Naive thymus-derived CD8-positive, alpha-beta T cell (primary cell): ENCODE measurements around the gene FAM53B. TPM values are rescaled to one million over a fixed set of nuclear protein-coding genes. Genes with fewer than 3 reads are reported as not detected.
A peak's percentile ranks its signal among the peaks of the same experiment; 100 is the strongest.

Experiments
- ATAC-seq, 2 donors: fragments of 150-1000 bp; cut with Tn5 transposase in 1 of 2; sonication (Bioruptor Pico), chemical (Tn5 transposase) in 1 of 2; 1 replicate in 1 of 2; 2 replicates in 1 of 2; pipeline ENCODE4 v1.10.0; 2021; ENCODE audit warnings: mild to moderate bottlenecking in 2 of 2, moderate library complexity in 2 of 2
- POLR2A ChIA-PET: fragments of 350-600 bp; sonication (Branson Sonifier 250); formaldehyde crosslinking; loops from one replicate; lab custom pipeline; 2021; ENCODE audit warnings: antibody characterized with exemption; lab: Charles Lee
- DNase-seq, 10 donors: peaks; one replicate each; pipeline versions ENCODE4 v3.0.0 to v3.0.0-alpha.2; 2020 to 2022
- H3K27ac Mint-ChIP-seq, 10 donors: one replicate each; pipeline ENCODE4 v1.8.0; 2020 to 2022; ENCODE audit warnings: mild to moderate bottlenecking in 10 of 10, mixed read lengths in 10 of 10, moderate library complexity in 4 of 10, inconsistent platforms in 1 of 10
- H3K27me3 Mint-ChIP-seq, 5 donors: one replicate each; pipeline ENCODE4 v1.8.0; 2021 to 2022; ENCODE audit warnings: mixed read lengths in 5 of 5
- H3K36me3 Mint-ChIP-seq, 3 donors: one replicate each; pipeline ENCODE4 v1.8.0; 2020 to 2022; ENCODE audit warnings: mixed read lengths in 3 of 3, mild to moderate bottlenecking in 2 of 3, inconsistent platforms in 1 of 3
- H3K4me1 Mint-ChIP-seq, 4 donors: one replicate each; pipeline ENCODE4 v1.8.0; 2021 to 2022; ENCODE audit warnings: mixed read lengths in 4 of 4
- H3K4me3 Mint-ChIP-seq, 10 donors: one replicate each; pipeline ENCODE4 v1.8.0; 2020 to 2022; ENCODE audit warnings: mild to moderate bottlenecking in 10 of 10, mixed read lengths in 10 of 10, moderate library complexity in 6 of 10, inconsistent platforms in 1 of 10
- H3K9me3 Mint-ChIP-seq, 9 donors: one replicate each; pipeline ENCODE4 v1.8.0; 2020 to 2022; ENCODE audit warnings: mixed read lengths in 9 of 9, mild to moderate bottlenecking in 3 of 9, inconsistent platforms in 1 of 9, moderate library complexity in 1 of 9
- polyA plus RNA-seq, 3 donors: library from polyadenylated mRNA; unstranded; fragments of 300-500 nt; fragmentation: Illumina TruSeq; gene quantifications; one replicate each; pipeline ENCODE4 v1.2.3, GENCODE V29; 2021
- total RNA-seq, 8 experiments: library from RNA in 2 of 8; stranded (reverse) in 2 of 8; gene quantifications; one replicate each; pipeline ENCODE4 v1.2.3 and lab custom pipeline; 2021 to 2026

Gene FAM53B
- total and polyA plus RNA-seq, 5 experiments from 2014 or later: 2.4 to 23.2 (median 15.1) TPM

DNA sequence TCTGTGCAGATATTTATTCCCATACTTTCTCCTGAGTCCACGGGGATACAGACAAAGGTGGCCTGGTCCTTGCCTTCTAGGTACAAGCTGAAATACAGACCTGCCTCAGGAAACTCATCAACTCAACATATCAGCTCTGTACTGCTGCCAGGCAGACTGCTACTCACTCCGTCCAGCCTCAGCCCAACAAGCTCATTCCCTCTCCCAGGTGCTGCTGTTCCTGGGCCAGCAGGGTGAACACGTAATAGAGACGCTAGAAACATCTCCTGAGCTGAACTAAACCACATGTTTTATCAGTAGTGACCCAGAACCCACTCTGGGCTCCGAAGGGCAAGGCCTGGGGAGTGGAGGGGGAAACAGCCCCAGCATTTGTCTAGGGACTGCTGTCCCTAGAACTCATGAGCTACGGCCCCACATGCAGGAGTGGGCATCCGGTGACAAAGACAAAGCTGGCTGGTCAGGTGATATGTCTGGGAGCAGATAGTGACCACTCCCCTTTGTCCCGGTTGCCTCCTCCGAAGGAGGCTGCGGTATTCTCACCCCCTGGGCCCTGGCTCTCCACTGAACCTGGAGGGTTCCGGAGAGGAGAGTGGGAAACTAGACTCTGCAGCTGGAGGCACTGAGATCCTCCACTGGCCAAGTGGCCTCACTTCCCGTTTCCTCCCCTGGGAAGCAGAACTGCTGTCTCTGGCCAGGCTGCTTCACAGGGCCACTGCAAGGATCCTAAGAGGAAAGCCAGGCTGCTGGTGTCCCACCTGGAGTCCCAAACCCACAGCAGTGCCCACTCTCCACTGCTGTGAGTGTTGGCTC lies 116.1 kb downstream of the FAM53B start:
- DNase-seq: no peak
- Mint-ChIP-seq H3K4me1 (peaks cover 26 to 82% (median 52%) of the 10 kb centered on the region in 4 donors), H3K36me3 (peaks cover 0 to 1% (median 0%) of the 10 kb centered on the region in 3 donors), H3K27ac (peak overlapping the region; percentile 8 to 90 (median 74)), H3K4me3 (peak overlapping the region in 7 of 10 donors; percentile 15 to 66 (median 42)), H3K9me3 (no peaks in the 10 kb centered on the region), H3K27me3 (no peaks in the 10 kb centered on the region)
- ATAC-seq: no peak
- POLR2A ChIA-PET: interaction anchor here (0.7 to 2.1 kb wide), 10 partner anchors 9 to 114 kb away, joined by 3 to 10 read pairs (median 6); no protein-coding TSS in a partner anchor

GRCh38 chr10:124626759-124627380 lies 117.3 kb downstream of the FAM53B start:
- ATAC-seq: peak; percentile 77 to 80
- peak overlapping the region; percentile 55 to 90 (median 74) for H3K27ac Mint-ChIP-seq
- H3K4me1 Mint-ChIP-seq: peaks cover 24 to 75% (median 46%) of the 10 kb centered on the region in 4 donors
- peak overlapping the region; percentile 28 to 74 (median 58) for H3K4me3 Mint-ChIP-seq
- POLR2A ChIA-PET: interaction anchor here (1.0 to 2.1 kb wide), 12 partner anchors 8 to 115 kb away, joined by 3 to 10 read pairs (median 4); no protein-coding TSS in a partner anchor
- H3K36me3 Mint-ChIP-seq: peaks cover 0 to 2% (median 1%) of the 10 kb centered on the region in 3 donors
- H3K27me3 Mint-ChIP-seq: no peaks in the 10 kb centered on the region
- peak in 7 of 10 donors; percentile 25 to 72 (median 35) for DNase-seq
- no peaks in the 10 kb centered on the region for H3K9me3 Mint-ChIP-seq

GRCh38 chr10:124625831-124626238 lies 118.3 kb downstream of the FAM53B start:
- POLR2A ChIA-PET: interaction anchor here (1.0 to 1.4 kb wide), 3 partner anchors 11 to 53 kb away, joined by 3 to 4 read pairs (median 3); no protein-coding TSS in a partner anchor
- peaks cover 18 to 75% (median 36%) of the 10 kb centered on the region in 4 donors for H3K4me1 Mint-ChIP-seq
- peak overlapping the region in 1 of 10 donors; percentile 52 for H3K27ac Mint-ChIP-seq
- no peak overlapping the region for H3K4me3 Mint-ChIP-seq
- H3K27me3 Mint-ChIP-seq: no peaks in the 10 kb centered on the region
- DNase-seq: no peak
- H3K36me3 Mint-ChIP-seq: peaks cover 0 to 2% (median 1%) of the 10 kb centered on the region in 3 donors
- no peak for ATAC-seq
- no peaks in the 10 kb centered on the region for H3K9me3 Mint-ChIP-seq

DNA sequence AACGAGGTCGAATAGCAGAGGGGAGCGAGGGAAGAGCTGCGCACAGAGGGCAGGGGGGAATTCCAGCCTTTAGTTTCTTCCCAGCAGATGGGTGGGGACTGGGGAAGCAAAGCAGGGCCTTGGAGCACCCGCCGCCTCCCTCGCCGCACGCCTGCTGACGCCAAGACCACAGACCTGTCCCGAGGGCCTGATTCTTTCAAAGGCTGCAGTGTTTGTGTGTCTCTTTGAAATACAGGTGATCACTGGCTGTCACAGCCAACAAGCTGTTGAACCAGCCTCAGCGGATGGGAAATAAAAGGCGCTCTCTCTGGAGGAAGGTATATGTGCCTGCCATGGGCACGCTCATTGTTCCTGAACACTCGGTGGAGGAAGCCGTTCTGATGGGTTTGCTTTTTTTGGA lies 119.3 kb downstream of the FAM53B start:
- H3K4me3 Mint-ChIP-seq: peak overlapping the region in 1 of 10 donors; percentile 19
- ATAC-seq (no peak), DNase-seq (no peak)
- no peaks in the 10 kb centered on the region for H3K9me3 Mint-ChIP-seq
- POLR2A ChIA-PET: no interaction called here
- peaks cover 20 to 74% (median 39%) of the 10 kb centered on the region in 4 donors for H3K4me1 Mint-ChIP-seq
- peak overlapping the region in 8 of 10 donors; percentile 30 to 86 (median 68) for H3K27ac Mint-ChIP-seq
- peaks cover 0 to 2% (median 1%) of the 10 kb centered on the region in 3 donors for H3K36me3 Mint-ChIP-seq
- H3K27me3 Mint-ChIP-seq: no peaks in the 10 kb centered on the region

DNA sequence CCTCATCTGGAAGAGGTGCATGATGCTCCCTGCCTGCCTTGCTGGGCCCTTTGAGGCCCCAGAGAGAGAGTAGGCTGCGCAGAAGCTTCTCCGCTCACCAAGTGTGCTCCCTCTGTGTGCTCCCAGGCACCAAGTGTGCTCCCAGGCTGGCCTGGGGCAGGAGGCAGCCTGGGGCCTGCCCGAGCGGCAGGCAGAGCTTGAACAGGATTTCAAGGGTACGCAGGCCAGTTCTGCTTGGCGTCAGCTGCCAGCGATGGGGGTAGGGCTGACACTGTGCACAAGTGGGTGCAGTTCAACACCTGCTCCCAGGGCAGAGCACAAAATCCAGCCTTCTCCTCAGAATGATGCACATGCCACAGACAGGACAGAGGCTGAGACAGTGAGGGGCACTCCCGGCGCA lies 119.7 kb downstream of the FAM53B start:
- POLR2A ChIA-PET: no interaction called here

GRCh38 chr10:124624006-124624405 lies 120.2 kb downstream of the FAM53B start:
- no peaks in the 10 kb centered on the region for H3K27me3 Mint-ChIP-seq
- no peaks in the 10 kb centered on the region for H3K9me3 Mint-ChIP-seq
- ATAC-seq (no peak), DNase-seq (no peak)
- POLR2A ChIA-PET: no interaction called here
- peak overlapping the region in 4 of 10 donors; percentile 29 to 73 (median 54) for H3K27ac Mint-ChIP-seq
- H3K4me3 Mint-ChIP-seq: no peak overlapping the region
- peaks cover 0 to 2% (median 1%) of the 10 kb centered on the region in 3 donors for H3K36me3 Mint-ChIP-seq
- peaks cover 20 to 74% (median 44%) of the 10 kb centered on the region in 4 donors for H3K4me1 Mint-ChIP-seq

More for the DNA sequence above, 119.7 kb downstream of the FAM53B start:
- Mint-ChIP-seq H3K36me3 (peaks cover 0 to 2% (median 1%) of the 10 kb centered on the region in 3 donors), H3K4me1 (peaks cover 20 to 74% (median 42%) of the 10 kb centered on the region in 4 donors), H3K27me3 (no peaks in the 10 kb centered on the region), H3K27ac (peak overlapping the region in 2 of 10 donors; percentile 52 to 86), H3K4me3 (no peak overlapping the region), H3K9me3 (no peaks in the 10 kb centered on the region)
- DNase-seq: no peak
- no peak for ATAC-seq

- DNase-seq (no peak), ATAC-seq (no peak)
- Mint-ChIP-seq H3K27me3 (no peaks in the 10 kb centered on the region), H3K36me3 (peaks cover 0 to 2% (median 1%) of the 10 kb centered on the region in 3 donors), H3K4me3 (no peak overlapping the region), H3K9me3 (no peaks in the 10 kb centered on the region), H3K4me1 (peaks cover 21 to 72% (median 51%) of the 10 kb centered on the region in 4 donors), H3K27ac (no peak overlapping the region)
- POLR2A ChIA-PET: no interaction called here
These were observed 121.2 kb downstream of the FAM53B start for GRCh38 chr10:124622866-124623536.

DNA sequence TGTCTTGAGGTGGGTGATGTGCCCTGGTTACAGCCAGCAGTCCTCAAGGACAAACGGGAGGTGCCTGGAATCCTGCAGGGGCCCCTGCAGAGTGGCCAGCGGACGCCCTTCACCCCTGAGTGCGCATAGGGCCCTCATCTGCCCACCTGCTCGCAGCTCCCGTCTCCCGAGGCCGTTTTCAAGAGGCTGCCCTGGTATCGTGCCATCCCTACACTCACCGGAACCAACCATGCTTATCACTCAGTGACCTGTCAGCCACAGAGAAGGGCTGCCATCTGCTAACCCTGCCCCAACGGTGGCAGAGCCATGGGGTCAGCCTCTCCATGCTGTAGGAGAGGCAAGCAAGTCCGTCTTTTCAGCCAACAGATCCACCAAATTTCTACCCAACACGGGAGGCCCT lies 122.0 kb downstream of the FAM53B start:
- no peaks in the 10 kb centered on the region for H3K27me3 Mint-ChIP-seq
- ATAC-seq (no peak), DNase-seq (no peak)
- H3K4me1 Mint-ChIP-seq: peaks cover 19 to 72% (median 48%) of the 10 kb centered on the region in 4 donors
- peak overlapping the region in 2 of 10 donors; percentile 15 to 48 for H3K27ac Mint-ChIP-seq
- H3K4me3 Mint-ChIP-seq: peak overlapping the region in 1 of 10 donors; percentile 42
- H3K9me3 Mint-ChIP-seq: no peaks in the 10 kb centered on the region
- H3K36me3 Mint-ChIP-seq: peaks cover 0 to 4% (median 1%) of the 10 kb centered on the region in 3 donors
- POLR2A ChIA-PET: interaction anchor here (1.3 to 1.4 kb wide), 2 partner anchors 9 to 38 kb away, joined by 3 read pairs; no protein-coding TSS in a partner anchor

DNA sequence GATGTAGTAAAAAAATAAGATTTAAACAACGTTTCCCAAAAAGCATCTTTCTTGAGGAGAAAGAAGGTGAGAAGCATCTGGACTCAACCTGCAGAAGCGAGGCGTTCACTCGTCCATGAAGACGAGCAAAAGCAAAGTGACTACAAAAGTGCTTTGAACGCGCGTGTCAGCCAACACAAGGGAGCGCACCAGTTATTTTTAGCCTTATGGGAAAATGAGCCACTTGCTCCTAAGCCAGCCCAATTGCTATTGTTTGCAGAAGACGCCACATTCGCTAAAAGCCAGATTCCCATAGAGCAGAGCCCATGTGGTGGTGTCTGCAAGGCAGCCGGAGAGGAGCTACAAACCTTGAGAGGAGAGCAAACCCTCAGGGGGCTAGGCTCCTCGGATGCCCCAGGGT lies 122.5 kb downstream of the FAM53B start:
- DNase-seq (no peak), ATAC-seq (no peak)
- H3K27ac Mint-ChIP-seq: peak overlapping the region in 6 of 10 donors; percentile 22 to 69 (median 48)
- no peaks in the 10 kb centered on the region for H3K27me3 Mint-ChIP-seq
- POLR2A ChIA-PET: interaction anchor here (1.3 to 1.4 kb wide), 2 partner anchors 9 to 38 kb away, joined by 3 read pairs; no protein-coding TSS in a partner anchor
- H3K36me3 Mint-ChIP-seq: peaks cover 0 to 4% (median 1%) of the 10 kb centered on the region in 3 donors
- no peaks in the 10 kb centered on the region for H3K9me3 Mint-ChIP-seq
- H3K4me1 Mint-ChIP-seq: peaks cover 15 to 70% (median 44%) of the 10 kb centered on the region in 4 donors
- no peak overlapping the region for H3K4me3 Mint-ChIP-seq

- H3K9me3 Mint-ChIP-seq: no peaks in the 10 kb centered on the region
These were observed 124.2 kb downstream of the FAM53B start for GRCh38 chr10:124619802-124620490.

DNA sequence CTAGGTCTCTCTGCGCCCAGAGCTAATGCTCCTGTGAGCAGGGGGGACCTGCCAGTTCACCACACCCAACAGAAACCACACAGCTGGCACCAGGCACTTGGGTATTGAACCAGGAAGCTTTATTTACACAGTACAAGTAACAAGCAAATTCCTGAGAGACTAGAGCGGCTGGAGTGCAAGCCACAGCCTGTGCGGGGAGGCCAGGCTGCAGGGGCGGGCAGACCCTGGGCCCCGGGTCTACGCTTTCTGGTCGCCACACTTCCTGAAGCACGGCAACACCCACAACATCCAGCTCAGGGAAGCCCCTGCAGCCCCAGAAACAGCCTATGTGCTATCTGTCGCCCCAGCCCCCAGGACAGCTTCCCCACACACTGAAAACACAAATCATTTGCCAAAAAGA lies 125.0 kb downstream of the FAM53B start:
- Mint-ChIP-seq H3K4me3 (peak overlapping the region; percentile 33 to 74 (median 50)), H3K9me3 (no peaks in the 10 kb centered on the region), H3K4me1 (peaks cover 14 to 73% (median 34%) of the 10 kb centered on the region in 4 donors), H3K36me3 (peaks cover 0 to 4% (median 1%) of the 10 kb centered on the region in 3 donors), H3K27me3 (no peaks in the 10 kb centered on the region), H3K27ac (peak overlapping the region; percentile 82 to 94 (median 88))
- POLR2A ChIA-PET: interaction anchor here (0.6 to 2.0 kb wide), 10 partner anchors 8 to 123 kb away, joined by 3 to 7 read pairs (median 4); no protein-coding TSS in a partner anchor
- DNase-seq: peak in 5 of 10 donors; percentile 7 to 45 (median 36)
- ATAC-seq: peak; percentile 79 to 88

More at GRCh38 chr10:124619802-124620490, 124.2 kb downstream of the FAM53B start:
- POLR2A ChIA-PET: interaction anchor here (1.0 to 2.0 kb wide), 6 partner anchors 8 to 122 kb away, joined by 3 to 7 read pairs (median 4); no protein-coding TSS in a partner anchor
- Mint-ChIP-seq H3K27me3 (no peaks in the 10 kb centered on the region), H3K27ac (peak overlapping the region in 7 of 10 donors; percentile 24 to 94 (median 85)), H3K4me1 (peaks cover 14 to 73% (median 39%) of the 10 kb centered on the region in 4 donors), H3K4me3 (peak overlapping the region in 7 of 10 donors; percentile 4 to 63 (median 44)), H3K36me3 (peaks cover 0 to 4% (median 1%) of the 10 kb centered on the region in 3 donors)
- DNase-seq: no peak
- ATAC-seq: peak in 1 of 2 donors; percentile 12
